NCI-H69 (cell line): Measurements from ENCODE around the gene CYB5A.

Source experiments
- DNase-seq: peaks from one replicate; lab custom pipeline; 2025; lab: John Stamatoyannopoulos, UW

The CYB5A gene

GRCh38 chr18:74213429-74213828, 78.3 kb downstream of the CYB5A start:
- DNase-seq = no peak

- DNase-seq = no peak
Measured at GRCh38 chr18:74204526-74205152, 87.1 kb downstream of the CYB5A start.

- DNase-seq = no peak
Measured at GRCh38 chr18:74203811-74204210, 88.0 kb downstream of the CYB5A start.
